Parathyroid adenoma (tissue), 2 donors: ENCODE measurements around the gene ROBO4.

ENCODE experiments used
- H2AFZ ChIP-seq: fragments of 300-600 bp; sonication (generic); one replicate; pipeline ENCODE4 v1.7.0; 2017; ENCODE audit warnings: antibody characterized with exemption, mild to moderate bottlenecking
- H3K27ac ChIP-seq: fragments of 300-600 bp; sonication (generic); one replicate; pipeline ENCODE4 v1.7.0; 2017
- H3K27me3 ChIP-seq: fragments of 300-600 bp; sonication (generic); one replicate; pipeline ENCODE4 v1.7.0; 2017; ENCODE audit warnings: low read length; ENCODE audit not compliant: control insufficient read depth, insufficient read depth
- H3K36me3 ChIP-seq: fragments of 300-600 bp; sonication (generic); one replicate; pipeline ENCODE4 v1.7.0; 2017; ENCODE audit warnings: low read length; ENCODE audit not compliant: control insufficient read depth, insufficient read depth
- H3K4me1 ChIP-seq: fragments of 300-600 bp; sonication (generic); one replicate; pipeline ENCODE4 v1.7.0; 2017; ENCODE audit warnings: control low read depth
- H3K4me2 ChIP-seq: fragments of 300-600 bp; sonication (generic); one replicate; pipeline ENCODE4 v1.7.0; 2017; ENCODE audit warnings: low read length
- H3K4me3 ChIP-seq: fragments of 300-600 bp; sonication (generic); one replicate; pipeline ENCODE4 v1.7.0; 2017; ENCODE audit warnings: low read depth, low read length
- H3K79me2 ChIP-seq: fragments of 300-600 bp; sonication (generic); one replicate; pipeline ENCODE4 v1.7.0; 2017; ENCODE audit warnings: control low read depth
- H3K9ac ChIP-seq: fragments of 300-600 bp; sonication (generic); one replicate; pipeline ENCODE4 v1.7.0; 2017; ENCODE audit warnings: mild to moderate bottlenecking
- H3K9me3 ChIP-seq: fragments of 300-600 bp; sonication (generic); one replicate; pipeline ENCODE4 v1.7.0; 2017; ENCODE audit warnings: low read length; ENCODE audit not compliant: control insufficient read depth
- CTCF ChIP-seq: fragments of 300-600 bp; sonication (generic); IDR thresholded peaks from one replicate; pipeline ENCODE4 v1.7.0; 2017; ENCODE audit warnings: antibody characterized with exemption, mild to moderate bottlenecking
- donor health status: primary hyperparathyroidism.

The ROBO4 gene

GRCh38 chr11:124865181-124865901 lies 32.3 kb downstream of the ROBO4 start, which contains the start of gene ROBO3:
Gene ROBO3, plus strand, starts transcription at chr11:124865432. Its CDS starts 146 bp downstream, at chr11:124865578.
- H3K27me3 ChIP-seq: no peaks in the 10 kb centered on the region
- TF ChIP-seq CTCF: no peak
- no peaks in the 10 kb centered on the region for H3K36me3 ChIP-seq

DNA sequence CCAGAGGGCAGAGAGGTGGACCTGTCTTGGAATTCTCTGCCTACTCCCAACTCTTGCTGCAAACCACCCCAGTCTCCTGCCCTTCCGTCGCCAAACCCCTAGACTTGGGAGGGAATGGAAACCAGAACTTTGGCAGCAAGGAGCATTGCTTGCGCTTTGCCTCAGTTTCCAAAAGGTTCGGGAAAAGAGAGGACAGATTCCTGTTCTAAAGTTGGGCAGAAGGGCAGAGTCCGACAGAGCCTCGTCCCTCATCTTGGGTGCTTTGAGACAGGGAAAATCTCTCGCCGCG lies 32.8 kb downstream of the ROBO4 start:
- H3K9me3 ChIP-seq: no peaks in the 10 kb centered on the region
- no peak overlapping the region for H3K27ac ChIP-seq
- H3K4me2 ChIP-seq: no peak overlapping the region
- H3K36me3 ChIP-seq: no peaks in the 10 kb centered on the region
- no peaks in the 10 kb centered on the region for H3K79me2 ChIP-seq
- H3K4me1 ChIP-seq: no peaks in the 10 kb centered on the region
- H3K9ac ChIP-seq: no peak overlapping the region
- TF ChIP-seq CTCF: no peak
- H3K4me3 ChIP-seq: no peak overlapping the region
- no peak overlapping the region for H2AFZ ChIP-seq
- no peaks in the 10 kb centered on the region for H3K27me3 ChIP-seq

More at GRCh38 chr11:124865181-124865901, 32.3 kb downstream of the ROBO4 start, which contains the start of gene ROBO3:
- no peaks in the 10 kb centered on the region for H3K4me1 ChIP-seq
- H3K9me3 ChIP-seq: no peaks in the 10 kb centered on the region
- H3K79me2 ChIP-seq: no peaks in the 10 kb centered on the region
- H3K9ac ChIP-seq: no peak within 1 kb of the TSS
- H3K4me3 ChIP-seq: peak within 1 kb of the TSS; percentile 11
- peak within 1 kb of the TSS; percentile 35 for H3K4me2 ChIP-seq
- H3K27ac ChIP-seq: no peak within 1 kb of the TSS
- no peak within 1 kb of the TSS for H2AFZ ChIP-seq

- no peak overlapping the region for H2AFZ ChIP-seq
- no peaks in the 10 kb centered on the region for H3K27me3 ChIP-seq
- H3K9ac ChIP-seq: no peak overlapping the region
- H3K4me1 ChIP-seq: no peaks in the 10 kb centered on the region
- no peaks in the 10 kb centered on the region for H3K36me3 ChIP-seq
- TF ChIP-seq CTCF: no peak
- no peaks in the 10 kb centered on the region for H3K9me3 ChIP-seq
- no peaks in the 10 kb centered on the region for H3K79me2 ChIP-seq
- no peak overlapping the region for H3K4me3 ChIP-seq
- H3K4me2 ChIP-seq: no peak overlapping the region
- no peak overlapping the region for H3K27ac ChIP-seq
Observed at GRCh38 chr11:124864176-124864891, 33.3 kb downstream of the ROBO4 start.

DNA sequence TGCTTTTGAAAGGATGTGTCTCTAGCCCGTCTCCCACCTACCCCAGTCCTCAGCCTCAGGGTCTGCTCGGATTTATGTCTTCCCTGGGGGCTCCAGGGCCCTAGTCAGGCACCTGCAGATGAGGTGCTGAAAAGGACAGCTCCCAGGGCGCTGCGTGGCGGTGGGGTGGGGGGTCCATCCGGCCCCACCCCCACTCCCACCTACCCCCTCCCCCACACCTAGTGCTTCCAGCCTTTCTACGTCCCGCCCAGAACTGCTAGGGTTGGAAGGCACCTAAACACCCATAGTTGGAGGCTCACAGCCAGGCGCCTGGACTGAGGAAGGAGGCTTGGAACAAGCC lies 33.9 kb downstream of the ROBO4 start:
- no peaks in the 10 kb centered on the region for H3K27me3 ChIP-seq
- H3K4me1 ChIP-seq: no peaks in the 10 kb centered on the region
- no peak overlapping the region for H3K4me3 ChIP-seq

More for the DNA sequence above, 33.9 kb downstream of the ROBO4 start:
- Histone ChIP-seq H3K9me3 (no peaks in the 10 kb centered on the region), H3K36me3 (no peaks in the 10 kb centered on the region), H2AFZ (no peak overlapping the region), H3K9ac (no peak overlapping the region), H3K4me2 (peak overlapping the region; percentile 57), H3K27ac (no peak overlapping the region), H3K79me2 (no peaks in the 10 kb centered on the region)
- no peak for TF ChIP-seq CTCF
